Glutamatergic neuron (in vitro differentiated cells): ENCODE measurements around the gene FBXL14. TPM values are rescaled to one million over a fixed set of nuclear protein-coding genes. Genes with fewer than 3 reads are reported as not detected.

Experiments
- DNase-seq: peaks from one replicate; pipeline ENCODE4 v3.0.0; 2022
- H3K27ac Mint-ChIP-seq: one replicate; pipeline ENCODE4 v1.8.0; 2020; ENCODE audit warnings: mild to moderate bottlenecking, mixed read lengths, inconsistent platforms; ENCODE audit not compliant: unreplicated experiment
- H3K27me3 Mint-ChIP-seq: one replicate; pipeline ENCODE4 v1.8.0; 2020; ENCODE audit warnings: mild to moderate bottlenecking, moderate library complexity, mixed read lengths, inconsistent platforms; ENCODE audit not compliant: unreplicated experiment
- H3K36me3 Mint-ChIP-seq: one replicate; pipeline ENCODE4 v1.8.0; 2020; ENCODE audit warnings: mild to moderate bottlenecking, mixed read lengths, inconsistent platforms; ENCODE audit not compliant: unreplicated experiment
- H3K4me1 Mint-ChIP-seq: one replicate; pipeline ENCODE4 v1.8.0; 2020; ENCODE audit warnings: mild to moderate bottlenecking, low read depth, mixed read lengths, inconsistent platforms; ENCODE audit not compliant: unreplicated experiment
- H3K4me3 Mint-ChIP-seq: one replicate; pipeline ENCODE4 v1.8.0; 2020; ENCODE audit warnings: mild to moderate bottlenecking, mixed read lengths, inconsistent platforms; ENCODE audit not compliant: unreplicated experiment
- H3K9me3 Mint-ChIP-seq: one replicate; pipeline ENCODE4 v1.8.0; 2020; ENCODE audit warnings: mild to moderate bottlenecking, moderate library complexity, mixed read lengths, inconsistent platforms; ENCODE audit not compliant: unreplicated experiment
- CTCF ChIP-seq: fragments of 200-600 bp; sonication (generic); IDR thresholded peaks from one replicate; pipeline ENCODE4 v1.5.0; 2021; ENCODE audit not compliant: partially characterized antibody, unreplicated experiment
- total RNA-seq: library from RNA; stranded (reverse); fragmentation: NEBNext Ultra II Directional; extraction: Animal tissue kit (Norgen Biotek cat#: 25700); gene quantifications from one replicate; pipeline ENCODE4 v1.2.1, GENCODE V29; 2021; ENCODE audit not compliant: unreplicated experiment

The FBXL14 gene
- total RNA-seq, 1 donor from 2014 or later, result 28.8 TPM

GRCh38 chr12:1634590-1635191, 40.3 kb upstream of the FBXL14 start:
- no peak overlapping the region for H3K27ac Mint-ChIP-seq
- H3K36me3 Mint-ChIP-seq, result no peaks in the 10 kb centered on the region
- peaks cover 16% of the 10 kb centered on the region for H3K27me3 Mint-ChIP-seq
- TF ChIP-seq CTCF, result peak; percentile 55
- DNase-seq, result peak; percentile 86
- no peak overlapping the region for H3K4me3 Mint-ChIP-seq
- H3K9me3 Mint-ChIP-seq, result peaks cover 14% of the 10 kb centered on the region
- H3K4me1 Mint-ChIP-seq, result peaks cover 37% of the 10 kb centered on the region

GRCh38 chr12:1634149-1634548, 39.8 kb upstream of the FBXL14 start:
- Mint-ChIP-seq H3K27ac (no peak overlapping the region), H3K9me3 (peaks cover 15% of the 10 kb centered on the region), H3K4me1 (peaks cover 40% of the 10 kb centered on the region), H3K36me3 (no peaks in the 10 kb centered on the region), H3K27me3 (peaks cover 19% of the 10 kb centered on the region), H3K4me3 (no peak overlapping the region)
- no peak for TF ChIP-seq CTCF
- no peak for DNase-seq

GRCh38 chr12:1633459-1633858, 39.1 kb upstream of the FBXL14 start:
- Mint-ChIP-seq H3K27me3 (peaks cover 19% of the 10 kb centered on the region), H3K4me1 (peaks cover 42% of the 10 kb centered on the region), H3K4me3 (no peak overlapping the region), H3K27ac (no peak overlapping the region), H3K9me3 (peaks cover 16% of the 10 kb centered on the region), H3K36me3 (no peaks in the 10 kb centered on the region)
- no peak for TF ChIP-seq CTCF
- no peak for DNase-seq

- H3K27ac Mint-ChIP-seq, result no peak overlapping the region
Measured at GRCh38 chr12:1632702-1633101, 38.3 kb upstream of the FBXL14 start.

More at GRCh38 chr12:1632702-1633101, 38.3 kb upstream of the FBXL14 start:
- H3K36me3 Mint-ChIP-seq, result no peaks in the 10 kb centered on the region
- no peak overlapping the region for H3K4me3 Mint-ChIP-seq
- peaks cover 39% of the 10 kb centered on the region for H3K4me1 Mint-ChIP-seq
- DNase-seq, result no peak
- peaks cover 19% of the 10 kb centered on the region for H3K27me3 Mint-ChIP-seq
- H3K9me3 Mint-ChIP-seq, result peaks cover 17% of the 10 kb centered on the region
- TF ChIP-seq CTCF, result no peak
